ENCODE results near the gene ATP2C2. TPM values are rescaled to one million over a fixed set of nuclear protein-coding genes. Genes with fewer than 3 reads are reported as not detected.
A peak's percentile ranks its signal among the peaks of the same experiment; 100 is the strongest.

The ATP2C2 gene
- total RNA-seq, 2 donors from 2014 or later: 2.0 to 2.6 TPM

DNA sequence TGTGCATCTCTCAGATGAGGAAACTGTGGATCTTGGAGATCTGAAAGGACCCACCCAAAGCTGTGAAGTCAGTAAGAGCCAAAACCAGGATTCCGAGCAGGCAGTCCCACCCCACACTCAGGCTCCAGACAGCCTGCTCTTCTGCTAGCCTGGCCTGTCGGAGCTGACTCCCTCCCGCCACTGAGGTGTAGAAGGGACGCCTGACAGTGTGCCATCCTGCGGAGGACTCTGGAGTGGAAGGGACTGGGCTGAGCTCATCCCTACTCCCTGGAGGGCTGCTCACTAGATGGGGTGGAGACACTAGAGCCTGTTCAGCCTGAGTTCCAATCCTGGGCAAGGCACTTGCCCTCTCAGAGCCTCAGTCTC lies 37.7 kb upstream of the ATP2C2 start:
- Mint-ChIP-seq H3K4me1 (peaks cover 6% of the 10 kb centered on the region), H3K9me3 (no peaks in the 10 kb centered on the region), H3K27ac (no peak overlapping the region), H3K4me3 (no peak overlapping the region), H3K27me3 (ENCODE audit: insufficient read depth) (peaks cover 1% of the 10 kb centered on the region), H3K36me3 (ENCODE audit: low read depth) (no peaks in the 10 kb centered on the region)
- Histone ChIP-seq H3K27me3 (ENCODE audit: control insufficient read depth, insufficient read depth, low read length, poor library complexity, severe bottlenecking) (no peaks in the 10 kb centered on the region), H3K9me3 (ENCODE audit: control insufficient read depth, low read length) (no peaks in the 10 kb centered on the region), H3K36me3 (ENCODE audit: control insufficient read depth, insufficient read depth, low read length) (no peaks in the 10 kb centered on the region), H3K27ac (ENCODE audit: low read depth, low read length) (no peak overlapping the region), H3K4me3 (ENCODE audit: low read length) (no peak overlapping the region), H3K4me1 (ENCODE audit: control insufficient read depth, insufficient read depth, low read length) (no peaks in the 10 kb centered on the region), H3K9ac (ENCODE audit: extremely low read depth, low read length, poor library complexity, severe bottlenecking) (no peak overlapping the region)
- no peak for TF ChIP-seq CTCF (conservative IDR thresholded peaks at IDR 0.05)
- DNase-seq: peak; percentile 41
- WGBS, 2 experiments (ENCODE audit: insufficient coverage in 1 of 2, insufficient read length in 1 of 2): 87% methylated on average over 5 of the region's 5 CpGs; no CpG with 5 or more reads in 1 of the 2 experiments

GRCh38 chr16:84331998-84332780 lies 36.1 kb upstream of the ATP2C2 start:
- no peaks in the 10 kb centered on the region for H3K4me1 ChIP-seq (ENCODE audit: control insufficient read depth, insufficient read depth, low read length)
- H3K27ac Mint-ChIP-seq: no peak overlapping the region
- 90 to 95% methylated on average over 17 of the region's 17 CpGs for WGBS, 2 experiments (ENCODE audit: insufficient coverage in 1 of 2, insufficient read length in 1 of 2)
- DNase-seq: peak; percentile 28
- no peak overlapping the region for H3K27ac ChIP-seq (ENCODE audit: low read depth, low read length)
- no peak overlapping the region for H3K4me3 Mint-ChIP-seq
- H3K27me3 ChIP-seq (ENCODE audit: control insufficient read depth, insufficient read depth, low read length, poor library complexity, severe bottlenecking): no peaks in the 10 kb centered on the region
- H3K9ac ChIP-seq (ENCODE audit: extremely low read depth, low read length, poor library complexity, severe bottlenecking): no peak overlapping the region
- H3K36me3 ChIP-seq (ENCODE audit: control insufficient read depth, insufficient read depth, low read length): no peaks in the 10 kb centered on the region
- H3K9me3 ChIP-seq (ENCODE audit: control insufficient read depth, low read length): peaks cover 5% of the 10 kb centered on the region
- H3K27me3 Mint-ChIP-seq (ENCODE audit: insufficient read depth): peaks cover 1% of the 10 kb centered on the region
- no peak for TF ChIP-seq CTCF (conservative IDR thresholded peaks at IDR 0.05)
- peaks cover 6% of the 10 kb centered on the region for H3K4me1 Mint-ChIP-seq
- H3K4me3 ChIP-seq (ENCODE audit: low read length): no peak overlapping the region
- H3K36me3 Mint-ChIP-seq (ENCODE audit: low read depth): no peaks in the 10 kb centered on the region
- peaks cover 3% of the 10 kb centered on the region for H3K9me3 Mint-ChIP-seq

DNA sequence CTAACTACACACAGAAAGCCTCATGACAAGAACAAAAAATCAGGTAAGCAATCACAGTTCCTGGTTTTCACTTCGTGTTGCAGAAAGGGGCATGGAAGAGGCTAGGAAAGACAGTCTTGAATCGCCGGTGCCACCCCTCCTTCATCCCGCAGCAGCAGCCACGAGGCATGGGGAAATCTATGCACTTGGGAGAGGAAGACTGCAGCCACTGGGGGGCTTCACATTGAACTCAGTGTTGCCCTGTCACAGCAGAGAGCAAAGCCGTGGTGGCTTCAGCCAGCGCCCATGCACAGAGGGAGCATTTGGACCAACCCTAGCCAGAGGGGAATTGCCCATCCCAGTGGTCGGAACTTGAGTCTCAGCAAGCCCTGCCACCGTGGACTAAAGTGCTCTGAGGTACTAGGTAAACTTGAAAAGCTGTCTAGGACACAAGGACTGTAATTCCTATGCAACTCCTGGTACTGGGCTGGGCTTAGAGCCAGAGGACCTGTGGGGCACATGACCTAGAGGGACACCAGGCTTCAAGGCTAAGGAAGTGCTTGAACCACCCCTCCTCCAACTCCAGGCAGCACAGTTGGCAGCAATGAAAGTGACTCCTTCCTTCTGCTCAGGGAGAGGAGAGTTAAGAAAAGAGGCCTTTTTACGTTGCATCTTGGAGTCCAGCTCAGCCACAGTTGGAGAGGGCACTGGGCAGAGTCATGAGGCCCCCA lies 35.2 kb upstream of the ATP2C2 start:
- peaks cover 7% of the 10 kb centered on the region for H3K9me3 Mint-ChIP-seq
- TF ChIP-seq CTCF (conservative IDR thresholded peaks at IDR 0.05): peak; percentile 59
- H3K27ac Mint-ChIP-seq: no peak overlapping the region
- peaks cover 1% of the 10 kb centered on the region for H3K27me3 Mint-ChIP-seq (ENCODE audit: insufficient read depth)
- Histone ChIP-seq H3K27ac (ENCODE audit: low read depth, low read length) (no peak overlapping the region), H3K4me3 (ENCODE audit: low read length) (no peak overlapping the region), H3K9ac (ENCODE audit: extremely low read depth, low read length, poor library complexity, severe bottlenecking) (no peak overlapping the region), H3K9me3 (ENCODE audit: control insufficient read depth, low read length) (peaks cover 10% of the 10 kb centered on the region), H3K36me3 (ENCODE audit: control insufficient read depth, insufficient read depth, low read length) (no peaks in the 10 kb centered on the region), H3K4me1 (ENCODE audit: control insufficient read depth, insufficient read depth, low read length) (no peaks in the 10 kb centered on the region), H3K27me3 (ENCODE audit: control insufficient read depth, insufficient read depth, low read length, poor library complexity, severe bottlenecking) (no peaks in the 10 kb centered on the region)
- no peaks in the 10 kb centered on the region for H3K36me3 Mint-ChIP-seq (ENCODE audit: low read depth)
- DNase-seq: peak; percentile 75
- 68 to 73% methylated on average over 10 of the region's 10 CpGs for WGBS, 2 experiments (ENCODE audit: insufficient coverage in 1 of 2, insufficient read length in 1 of 2)
- H3K4me3 Mint-ChIP-seq: no peak overlapping the region
- peaks cover 6% of the 10 kb centered on the region for H3K4me1 Mint-ChIP-seq
